ENCODE results near the gene GPR157. TPM values are rescaled to one million over a fixed set of nuclear protein-coding genes. Genes with fewer than 3 reads are reported as not detected.
"Not testable (repeated sequence)": the region's sequence is repeated elsewhere in the genome, so short reads cannot be mapped to it uniquely, and the experiment has no call there.

Gene GPR157
- total RNA-seq, 1 experiment from 2014 or later = 5.4 TPM

- DNase-seq (ENCODE audit: low read depth, low spot score) = no peak
Measured at GRCh38 chr1:9105336-9105867, 23.5 kb downstream of the GPR157 start.

GRCh38 chr1:9101510-9102146, 27.3 kb downstream of the GPR157 start:
- in situ Hi-C loops (cut with HindIII; ENCODE audit: low pct_unique_long_range_greater_than_20kb, low sequenced_read_pairs) = no loop called here

More at GRCh38 chr1:9105336-9105867, 23.5 kb downstream of the GPR157 start:
- in situ Hi-C loops (cut with HindIII; ENCODE audit: low pct_unique_long_range_greater_than_20kb, low sequenced_read_pairs) = no loop called here

GRCh38 chr1:9100471-9101043, 28.3 kb downstream of the GPR157 start:
- in situ Hi-C loops (cut with HindIII; ENCODE audit: low pct_unique_long_range_greater_than_20kb, low sequenced_read_pairs) = no loop called here
- no peak for DNase-seq (ENCODE audit: low read depth, low spot score)

More at GRCh38 chr1:9101510-9102146, 27.3 kb downstream of the GPR157 start:
- peak; percentile 68 for DNase-seq (ENCODE audit: low read depth, low spot score)

GRCh38 chr1:9099555-9099954, 29.3 kb downstream of the GPR157 start:
- in situ Hi-C loops (cut with HindIII; ENCODE audit: low pct_unique_long_range_greater_than_20kb, low sequenced_read_pairs) = no loop called here
- no peak for DNase-seq (ENCODE audit: low read depth, low spot score)

GRCh38 chr1:9097947-9098705, 30.8 kb downstream of the GPR157 start:
- DNase-seq (ENCODE audit: low read depth, low spot score) = no peak
- in situ Hi-C loops (cut with HindIII; ENCODE audit: low pct_unique_long_range_greater_than_20kb, low sequenced_read_pairs) = no loop called here

GRCh38 chr1:9095818-9096217, 33.1 kb downstream of the GPR157 start:
- in situ Hi-C loops (cut with HindIII; ENCODE audit: low pct_unique_long_range_greater_than_20kb, low sequenced_read_pairs) = no loop called here
- no peak for DNase-seq (ENCODE audit: low read depth, low spot score)

GRCh38 chr1:9093996-9094595, 34.8 kb downstream of the GPR157 start:
- in situ Hi-C loops (cut with HindIII; ENCODE audit: low pct_unique_long_range_greater_than_20kb, low sequenced_read_pairs); DNase-seq (ENCODE audit: low read depth, low spot score): not testable (repeated sequence)

- in situ Hi-C loops (cut with HindIII; ENCODE audit: low pct_unique_long_range_greater_than_20kb, low sequenced_read_pairs) = no loop called here
- DNase-seq (ENCODE audit: low read depth, low spot score) = no peak
Measured at GRCh38 chr1:9093581-9093980, 35.3 kb downstream of the GPR157 start.

GRCh38 chr1:9093091-9093490, 35.8 kb downstream of the GPR157 start:
- in situ Hi-C loops (cut with HindIII; ENCODE audit: low pct_unique_long_range_greater_than_20kb, low sequenced_read_pairs) = no loop called here
- no peak for DNase-seq (ENCODE audit: low read depth, low spot score)

GRCh38 chr1:9088807-9089206, 40.1 kb downstream of the GPR157 start:
- in situ Hi-C loops (cut with HindIII; ENCODE audit: low pct_unique_long_range_greater_than_20kb, low sequenced_read_pairs) = no loop called here
- no peak for DNase-seq (ENCODE audit: low read depth, low spot score)

- no peak for DNase-seq (ENCODE audit: low read depth, low spot score)
- in situ Hi-C loops (cut with HindIII; ENCODE audit: low pct_unique_long_range_greater_than_20kb, low sequenced_read_pairs) = no loop called here
Measured at GRCh38 chr1:9087411-9088125, 41.3 kb downstream of the GPR157 start.

- no peak for DNase-seq (ENCODE audit: low read depth, low spot score)
- in situ Hi-C loops (cut with HindIII; ENCODE audit: low pct_unique_long_range_greater_than_20kb, low sequenced_read_pairs) = no loop called here
Measured at GRCh38 chr1:9086796-9087195, 42.1 kb downstream of the GPR157 start.

- in situ Hi-C loops (cut with HindIII; ENCODE audit: low pct_unique_long_range_greater_than_20kb, low sequenced_read_pairs) = no loop called here
- no peak for DNase-seq (ENCODE audit: low read depth, low spot score)
Measured at GRCh38 chr1:9086045-9086444, 42.9 kb downstream of the GPR157 start.

GRCh38 chr1:9085306-9085940, 43.5 kb downstream of the GPR157 start:
- in situ Hi-C loops (cut with HindIII; ENCODE audit: low pct_unique_long_range_greater_than_20kb, low sequenced_read_pairs) = no loop called here
- no peak for DNase-seq (ENCODE audit: low read depth, low spot score)

GRCh38 chr1:9084906-9085305, 44.0 kb downstream of the GPR157 start:
- no peak for DNase-seq (ENCODE audit: low read depth, low spot score)
- in situ Hi-C loops (cut with HindIII; ENCODE audit: low pct_unique_long_range_greater_than_20kb, low sequenced_read_pairs) = no loop called here

- DNase-seq (ENCODE audit: low read depth, low spot score) = no peak
- in situ Hi-C loops (cut with HindIII; ENCODE audit: low pct_unique_long_range_greater_than_20kb, low sequenced_read_pairs) = no loop called here
Measured at GRCh38 chr1:9081473-9081872, 47.4 kb downstream of the GPR157 start.

- no peak for DNase-seq (ENCODE audit: low read depth, low spot score)
- in situ Hi-C loops (cut with HindIII; ENCODE audit: low pct_unique_long_range_greater_than_20kb, low sequenced_read_pairs) = no loop called here
Measured at GRCh38 chr1:9080705-9081291, 48.1 kb downstream of the GPR157 start.

All from SK-MEL-5 (cell line).